ENCODE results near the gene DCDC1.

The DCDC1 gene

DNA sequence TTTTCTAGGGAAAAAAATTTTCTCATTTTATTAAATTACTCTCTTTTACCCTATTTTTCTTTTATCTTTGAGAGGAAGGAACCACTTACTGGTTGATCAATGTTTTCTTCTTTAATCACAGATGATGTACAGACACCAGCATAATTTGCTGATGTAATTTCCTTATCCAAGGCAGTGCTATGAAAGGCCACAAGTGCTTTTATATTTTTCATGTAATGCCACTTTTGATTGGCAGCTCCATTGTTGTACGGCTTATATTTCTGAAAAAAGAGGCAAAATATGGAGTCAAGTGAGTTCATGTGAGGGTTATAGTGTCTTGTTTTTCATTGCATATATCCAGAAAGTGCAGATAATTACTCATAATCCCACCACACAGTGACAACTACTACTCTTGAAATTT lies 460.7 kb downstream of the DCDC1 start:
- no peak for DNase-seq
- ATAC-seq, result no peak

DNA sequence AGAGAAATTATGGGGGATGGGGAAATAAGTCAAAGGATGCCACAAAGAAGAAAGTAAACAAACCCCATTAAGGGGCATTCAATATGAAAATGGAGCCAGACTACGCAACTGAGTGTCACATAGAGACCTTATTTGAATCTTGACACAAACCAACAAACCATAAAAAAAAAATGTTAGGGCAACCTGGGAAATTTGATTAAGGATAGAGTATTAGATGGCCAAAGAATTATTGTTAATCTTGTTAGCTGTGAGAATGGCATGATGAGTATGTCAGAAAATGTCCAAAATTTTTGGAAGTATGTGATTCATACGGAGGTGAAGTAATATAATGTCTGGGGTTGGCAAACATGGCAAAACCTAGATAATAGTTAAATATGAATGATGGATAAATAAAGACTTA lies 461.3 kb downstream of the DCDC1 start:
- no peak for DNase-seq
- no peak for ATAC-seq

DNA sequence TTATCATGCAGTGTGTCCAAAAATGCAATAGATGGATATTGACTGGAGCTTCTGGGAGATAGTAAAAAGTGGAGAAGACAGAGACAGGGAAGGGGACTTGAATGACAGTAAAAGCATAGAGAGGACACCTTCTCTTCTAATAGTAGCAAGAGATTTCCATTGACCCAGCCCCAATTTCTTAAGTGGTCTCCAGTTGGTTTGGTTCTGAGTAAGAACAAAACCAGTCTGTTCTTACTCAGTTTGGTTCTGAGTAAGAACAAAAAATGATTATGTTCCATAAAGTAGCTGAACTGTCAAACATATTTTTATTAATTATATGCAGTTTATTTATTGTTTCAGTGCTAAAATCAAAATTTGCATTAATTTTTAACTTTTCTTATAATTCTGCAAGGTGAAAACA lies 466.6 kb downstream of the DCDC1 start:
- DNase-seq (no peak), ATAC-seq (no peak)

DNA sequence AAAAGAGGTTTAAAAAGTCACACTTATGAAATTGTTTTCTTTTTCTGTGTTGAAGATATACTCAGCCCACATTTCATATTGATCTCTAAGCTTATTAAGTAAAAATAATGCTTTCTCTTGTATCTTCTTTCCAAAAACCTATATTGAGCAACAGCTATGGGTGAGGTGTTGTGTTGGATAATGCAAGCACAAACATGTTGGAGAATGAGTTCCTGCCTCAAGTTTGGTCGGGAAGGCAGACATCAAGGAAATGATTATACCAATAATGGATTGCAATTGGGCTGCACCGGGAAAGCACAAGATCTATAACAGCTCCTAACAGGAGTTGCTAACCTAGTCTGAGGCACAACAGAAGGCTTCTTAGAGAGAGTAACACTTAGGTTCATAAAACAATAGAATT lies 474.5 kb downstream of the DCDC1 start:
- ATAC-seq (no peak), DNase-seq (no peak)

DNA sequence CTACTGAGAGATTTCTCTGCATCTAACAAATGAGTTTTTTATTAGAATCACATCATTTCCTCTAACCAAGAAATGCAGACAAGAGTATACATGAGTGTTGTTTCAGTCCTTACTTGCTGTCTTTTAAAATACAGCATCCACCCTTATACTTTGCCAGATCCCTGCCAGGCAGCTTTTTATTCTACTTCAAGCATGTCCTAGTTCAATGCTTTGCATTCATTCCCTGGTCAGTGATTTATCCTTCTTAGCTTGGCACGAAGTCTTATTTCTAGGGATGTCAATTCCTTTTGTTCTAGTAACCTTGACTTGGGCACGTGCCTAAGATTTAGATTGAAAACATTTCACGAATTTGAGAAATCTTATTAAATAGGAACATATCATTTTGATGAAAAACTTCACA lies 476.2 kb downstream of the DCDC1 start:
- no peak for DNase-seq
- ATAC-seq, result no peak

DNA sequence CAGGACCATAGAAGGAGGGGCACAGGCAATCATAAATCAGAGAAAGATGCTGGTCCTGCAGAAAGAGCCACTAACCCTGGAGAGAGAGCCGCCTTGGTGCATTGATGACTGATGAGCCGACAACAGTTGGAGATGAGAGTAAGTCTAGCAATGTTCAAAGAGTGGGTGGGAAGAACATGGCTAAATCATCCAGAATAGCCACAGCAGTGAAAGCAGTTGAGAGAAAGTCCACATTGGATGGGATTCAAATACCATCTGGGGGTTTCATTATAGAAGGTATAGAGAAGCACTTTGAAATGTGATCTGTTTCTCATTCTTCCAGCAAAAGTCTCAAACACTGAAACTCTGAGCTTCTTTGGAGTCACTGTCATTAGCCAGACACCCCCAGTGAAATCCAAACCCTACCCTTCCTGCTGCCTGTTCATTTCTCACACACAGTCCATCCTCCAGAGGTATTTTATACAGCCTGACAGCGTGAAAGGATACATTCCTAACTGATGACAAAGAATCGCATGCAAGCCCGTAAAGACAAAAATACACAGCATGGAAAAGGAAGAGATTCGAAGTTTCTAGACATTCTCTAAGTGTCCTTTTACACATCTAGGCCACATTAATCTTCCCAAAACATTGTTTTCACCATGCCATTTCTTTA lies 480.3 kb downstream of the DCDC1 start:
- DNase-seq, result no peak
- no peak for ATAC-seq

DNA sequence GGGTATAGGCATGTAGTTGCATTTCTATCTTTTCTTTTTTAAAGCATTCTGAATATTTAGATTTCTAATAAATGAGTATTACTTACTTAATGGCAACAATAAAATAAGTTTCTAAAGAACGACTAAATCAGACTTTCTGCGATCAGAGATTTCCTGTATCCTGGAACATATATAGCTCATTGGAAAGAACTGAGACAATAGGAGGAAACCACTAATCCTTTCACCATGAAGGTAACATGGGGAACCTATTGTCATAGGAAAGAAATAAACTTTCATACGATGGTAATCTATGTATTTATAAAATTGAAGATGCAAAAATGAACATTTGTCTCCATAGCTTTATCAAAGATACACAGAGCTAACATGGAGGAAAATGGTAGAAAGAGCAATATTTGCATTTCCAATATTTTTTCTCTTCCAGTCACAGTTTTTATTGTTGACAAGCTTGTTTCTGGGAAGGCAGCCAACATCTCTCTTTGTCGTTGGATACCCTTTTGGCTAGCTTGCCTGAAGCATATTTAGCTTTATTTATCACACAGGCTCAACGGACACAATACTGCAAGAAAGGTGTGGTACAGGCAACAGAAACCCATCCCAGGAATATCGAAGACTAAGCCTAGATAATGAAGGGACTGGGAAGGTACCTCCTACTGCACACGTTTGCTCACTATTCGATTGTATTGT lies 490.1 kb downstream of the DCDC1 start:
- DNase-seq (no peak), ATAC-seq (no peak)

DNA sequence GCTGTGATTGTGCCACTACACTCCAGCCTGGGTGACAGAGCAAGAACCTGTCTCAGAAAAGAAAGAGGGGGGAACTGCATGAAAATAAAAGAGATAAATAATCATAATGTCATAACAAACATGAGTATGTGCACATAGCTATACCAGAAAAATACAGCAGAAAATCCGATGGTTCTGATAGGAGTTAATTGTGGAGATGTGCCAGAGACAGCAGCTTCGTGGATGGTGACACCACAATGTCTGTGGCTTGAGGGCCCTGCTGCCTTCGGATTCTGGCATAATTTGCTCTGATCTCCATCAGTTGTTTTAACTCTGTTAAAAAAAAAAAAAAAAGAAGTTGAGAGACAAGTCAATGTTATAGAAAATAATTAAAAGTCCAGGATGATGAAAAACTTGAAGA lies 491.1 kb downstream of the DCDC1 start:
- DNase-seq (no peak), ATAC-seq (no peak)

DNA sequence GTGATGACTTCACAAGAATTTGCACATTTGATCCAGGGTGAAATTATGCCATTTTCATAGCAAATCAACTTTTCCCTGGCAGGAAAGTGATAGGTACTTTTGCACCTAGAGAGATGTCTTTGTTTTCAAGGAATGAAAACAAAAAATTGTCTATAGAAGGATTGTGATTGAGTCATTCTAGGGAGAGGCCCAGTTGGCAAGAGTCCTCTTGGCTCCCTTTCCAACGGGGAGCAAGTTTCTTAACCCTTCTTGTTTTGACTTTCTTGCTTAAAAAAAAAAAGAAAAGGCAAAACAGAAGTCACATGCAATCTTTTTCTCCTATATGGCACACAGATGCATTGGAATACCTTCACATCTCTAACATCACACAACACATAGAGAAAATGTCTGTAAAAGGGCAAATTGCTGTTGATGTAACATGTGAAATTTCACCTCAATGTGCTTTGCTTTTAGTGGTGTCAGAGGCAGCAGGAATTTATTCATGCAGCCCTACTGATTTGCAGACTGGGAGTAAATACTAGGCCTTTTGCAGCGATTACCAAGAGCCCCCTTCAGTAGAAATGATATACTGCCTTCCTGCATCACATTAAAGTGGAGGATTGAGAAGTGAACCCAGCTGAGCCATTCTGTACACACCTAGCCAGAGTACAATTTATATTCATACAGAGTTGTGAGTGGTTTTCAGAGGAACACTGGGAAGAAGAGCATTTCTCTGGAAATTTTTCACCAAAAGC lies 492.7 kb downstream of the DCDC1 start:
- no peak for ATAC-seq
- no peak for DNase-seq

DNA sequence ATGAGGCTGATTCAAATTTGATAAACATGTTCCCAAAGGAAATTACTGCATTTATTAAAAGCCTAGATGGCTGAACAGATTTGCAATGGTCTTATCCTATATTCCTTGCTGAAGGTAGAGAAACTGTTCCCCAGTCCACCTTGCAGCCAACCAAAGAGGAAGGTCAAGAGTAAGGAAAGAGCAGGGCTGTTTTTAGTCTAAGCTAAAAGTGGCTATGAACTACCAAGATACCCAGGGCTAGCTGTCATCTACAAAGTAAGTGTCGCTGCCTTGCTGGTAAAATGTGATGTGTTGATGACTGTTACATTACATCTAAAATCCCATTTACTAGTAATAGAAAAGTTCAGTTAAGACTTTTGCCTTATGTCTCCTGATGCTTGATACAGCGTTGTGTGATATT lies 493.3 kb downstream of the DCDC1 start:
- ATAC-seq (no peak), DNase-seq (no peak)

DNA sequence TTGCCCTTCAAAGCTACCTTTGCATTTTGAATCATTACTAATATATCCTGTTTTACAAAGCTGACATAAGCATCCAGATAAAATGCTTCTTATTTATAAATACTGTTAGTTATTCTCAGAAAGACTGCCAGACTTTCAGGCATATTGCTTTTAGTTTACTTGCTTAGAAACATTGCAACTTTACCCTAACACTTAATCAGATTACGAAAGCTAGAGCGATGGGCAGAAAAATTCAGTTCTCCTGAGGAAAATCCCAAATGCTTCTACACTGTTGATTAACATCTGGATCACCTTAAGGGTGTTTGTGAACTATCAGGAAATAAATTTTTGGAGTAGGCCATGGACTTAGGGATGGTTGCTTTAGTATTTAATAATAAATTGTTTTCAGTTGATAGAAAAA lies 493.7 kb downstream of the DCDC1 start:
- DNase-seq, result no peak
- ATAC-seq, result no peak

DNA sequence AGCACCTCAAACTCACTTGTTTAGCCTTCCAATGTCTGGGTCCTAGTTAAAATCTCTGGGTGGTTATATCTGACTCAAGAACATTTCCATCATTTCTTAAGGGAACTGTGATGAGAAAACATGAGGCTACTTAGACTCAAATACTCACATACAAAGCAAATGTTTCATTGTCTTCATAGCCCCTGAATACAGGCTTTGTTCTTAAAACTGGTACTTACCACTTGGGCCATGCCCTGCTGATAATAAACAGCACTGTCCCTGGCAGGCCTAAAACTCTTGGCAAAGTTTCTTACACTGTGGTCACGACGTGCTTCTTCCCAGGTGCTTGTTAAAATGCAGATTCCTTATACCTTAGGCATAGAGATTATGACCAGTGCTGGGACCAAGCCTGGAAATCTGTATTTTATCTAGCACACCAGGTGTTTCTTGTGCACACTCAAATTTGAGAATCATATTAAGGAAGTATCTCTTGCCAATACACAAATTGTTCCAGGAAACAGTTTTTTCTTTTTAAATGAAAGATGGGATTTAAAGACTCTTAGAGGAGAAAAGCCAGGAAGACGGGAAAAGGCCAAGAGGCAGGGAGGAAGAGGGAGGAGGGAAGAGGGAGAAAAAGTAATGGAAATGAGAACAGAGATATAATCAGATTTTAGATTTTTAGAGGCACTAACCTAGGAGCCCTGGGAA lies 495.5 kb downstream of the DCDC1 start:
- DNase-seq (no peak), ATAC-seq (no peak)

DNA sequence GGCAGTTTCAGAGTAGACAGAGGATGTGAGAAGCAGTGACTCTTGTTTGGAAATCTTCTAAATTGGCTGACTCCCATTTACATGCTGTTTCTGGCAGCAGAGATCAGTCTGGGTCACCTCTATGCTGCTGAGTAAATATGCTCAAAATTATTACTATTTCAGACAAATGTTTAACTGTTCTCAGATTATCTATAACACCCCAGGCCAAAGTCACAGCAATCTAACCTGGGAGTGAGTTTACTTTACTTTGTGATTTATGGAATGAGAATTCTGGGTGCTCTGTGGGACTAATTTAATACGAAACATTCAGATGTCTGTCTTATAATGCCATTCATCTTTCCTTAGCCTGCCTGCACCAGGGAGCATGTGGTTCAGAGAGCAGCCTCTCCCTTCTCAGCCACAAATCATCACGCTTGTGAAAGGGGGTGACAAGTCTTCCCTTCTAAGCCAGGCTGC lies 500.9 kb downstream of the DCDC1 start:
- ATAC-seq, result no peak

DNA sequence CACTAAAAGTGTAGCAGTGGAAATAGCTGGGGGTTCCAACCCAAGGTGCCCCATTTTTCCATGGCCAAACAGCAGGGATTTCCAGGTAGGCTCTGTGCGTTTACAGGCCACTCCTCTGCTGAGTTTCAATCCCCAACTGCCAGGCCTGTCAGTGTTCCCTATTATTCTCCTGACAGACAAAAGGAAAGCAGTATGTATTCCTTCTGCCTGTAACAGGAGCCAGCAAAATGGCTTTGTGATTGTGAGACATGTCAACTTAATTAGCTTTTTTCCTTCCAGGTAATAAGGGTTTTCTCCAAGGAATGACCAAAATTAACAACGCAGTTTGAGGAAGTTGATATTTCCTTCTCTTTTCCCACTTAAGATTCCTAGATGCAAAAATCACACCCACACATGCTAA lies 506.3 kb downstream of the DCDC1 start:
- ATAC-seq, result no peak

More for the DNA sequence above, 500.9 kb downstream of the DCDC1 start:
- DNase-seq, result no peak

DNA sequence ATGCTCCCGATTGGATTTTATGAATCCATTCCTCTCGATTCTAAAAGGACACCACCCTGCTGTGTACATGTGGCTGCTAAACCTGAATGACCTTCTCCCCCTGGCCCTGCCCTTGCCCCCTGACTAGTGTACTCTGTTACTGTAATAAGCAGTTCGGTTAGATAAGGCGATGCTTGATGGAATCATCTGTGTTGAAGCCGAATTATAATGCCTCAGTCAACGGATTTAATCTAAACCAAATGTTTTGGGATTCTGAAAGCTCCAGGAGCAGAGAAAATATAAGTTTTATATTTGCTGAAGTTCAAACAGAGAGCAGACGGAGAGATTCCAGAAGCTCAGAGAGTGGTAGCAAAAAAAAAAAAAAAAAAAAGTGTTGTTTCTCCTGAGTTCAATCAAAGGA lies 508.0 kb downstream of the DCDC1 start:
- no peak for ATAC-seq

More for the DNA sequence above, 506.3 kb downstream of the DCDC1 start:
- no peak for DNase-seq

DNA sequence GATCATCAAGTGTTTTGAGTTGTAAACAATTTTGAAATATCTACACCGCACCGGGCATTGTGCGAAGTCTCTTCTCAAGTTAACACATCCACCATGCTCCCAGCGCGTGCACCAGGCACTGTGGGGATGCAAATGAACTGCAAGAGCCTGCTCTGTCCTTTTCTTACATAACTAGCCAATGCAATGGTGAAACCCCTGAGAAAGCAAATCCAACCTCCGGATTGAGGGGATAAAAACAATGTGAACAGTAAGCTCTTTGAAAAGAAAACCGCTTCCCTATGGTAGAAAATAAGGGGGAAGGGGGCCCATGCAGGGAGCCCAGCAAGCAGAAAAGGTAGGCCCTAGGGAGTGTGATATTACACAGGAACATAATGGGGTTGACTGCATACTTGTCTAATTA lies 508.5 kb downstream of the DCDC1 start:
- DNase-seq (no peak), ATAC-seq (no peak)

More for the DNA sequence above, 508.0 kb downstream of the DCDC1 start:
- no peak for DNase-seq

DNA sequence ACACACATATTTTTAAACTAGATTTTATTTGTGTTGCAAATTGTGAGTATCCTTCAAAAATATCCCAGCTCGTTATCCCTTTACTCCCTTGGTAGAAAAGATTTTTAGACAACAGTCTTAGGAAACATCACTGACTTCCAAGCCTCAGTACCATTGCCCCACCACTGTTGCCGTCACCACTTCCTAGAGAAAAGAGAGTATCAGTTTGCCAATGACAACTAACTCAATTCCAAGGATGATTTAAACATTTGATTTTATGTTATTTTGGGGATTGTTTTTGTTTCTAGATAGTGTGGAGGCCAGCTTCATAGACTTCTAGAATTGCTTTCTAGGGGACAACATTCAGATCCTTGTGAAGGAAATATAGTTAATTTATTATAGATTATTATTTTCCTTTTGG lies 509.4 kb downstream of the DCDC1 start:
- ATAC-seq, result no peak

DNA sequence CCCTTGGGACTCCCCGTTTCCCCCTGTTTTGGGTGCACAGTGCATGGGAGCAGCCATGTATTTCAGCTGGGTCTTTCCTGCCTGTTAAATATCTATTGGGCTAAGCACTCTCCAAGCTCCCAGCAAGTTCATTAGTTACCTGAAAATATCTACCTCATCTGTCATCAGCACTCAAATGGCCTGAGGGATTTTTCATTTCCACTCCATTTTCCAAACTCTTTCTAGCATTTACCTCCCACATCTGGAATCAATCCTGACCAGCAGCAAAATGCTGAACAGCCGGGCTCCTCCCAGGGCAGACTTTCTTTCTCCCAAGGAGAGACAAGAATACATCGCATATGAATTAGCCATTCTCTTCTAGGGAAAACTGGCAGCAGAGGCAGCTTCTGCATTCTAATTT lies 509.9 kb downstream of the DCDC1 start:
- no peak for ATAC-seq
- DNase-seq, result no peak

More for the DNA sequence above, 509.4 kb downstream of the DCDC1 start:
- no peak for DNase-seq

DNA sequence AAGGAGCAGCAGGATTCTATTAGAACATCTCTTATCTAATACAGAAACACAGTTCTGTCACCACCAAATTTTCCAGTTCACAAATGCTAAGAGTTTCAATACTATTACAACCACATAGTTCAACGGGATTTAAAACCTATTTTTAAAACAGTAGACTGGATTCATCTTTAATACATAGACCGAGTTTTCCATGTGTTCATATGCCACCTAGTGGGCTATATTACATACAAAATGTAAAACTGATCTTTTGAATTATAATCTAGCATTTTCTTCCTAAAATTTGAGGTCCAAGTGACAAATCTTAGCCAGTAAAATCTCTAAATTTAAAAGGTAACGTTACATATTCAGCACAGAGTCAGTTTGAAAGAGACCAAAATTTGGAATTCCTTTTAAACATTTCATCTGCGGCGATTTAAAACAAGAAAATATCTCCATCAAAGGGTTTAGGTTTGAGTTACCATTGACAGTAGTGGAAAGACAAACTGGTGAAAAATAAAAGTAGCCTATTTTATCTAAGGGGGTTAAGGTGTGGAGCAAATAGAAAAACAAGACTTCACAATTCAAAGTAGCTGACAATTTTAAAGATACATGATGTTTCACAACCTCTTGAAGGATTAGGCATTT lies 514.0 kb downstream of the DCDC1 start:
- no peak for DNase-seq
- ATAC-seq, result no peak

DNA sequence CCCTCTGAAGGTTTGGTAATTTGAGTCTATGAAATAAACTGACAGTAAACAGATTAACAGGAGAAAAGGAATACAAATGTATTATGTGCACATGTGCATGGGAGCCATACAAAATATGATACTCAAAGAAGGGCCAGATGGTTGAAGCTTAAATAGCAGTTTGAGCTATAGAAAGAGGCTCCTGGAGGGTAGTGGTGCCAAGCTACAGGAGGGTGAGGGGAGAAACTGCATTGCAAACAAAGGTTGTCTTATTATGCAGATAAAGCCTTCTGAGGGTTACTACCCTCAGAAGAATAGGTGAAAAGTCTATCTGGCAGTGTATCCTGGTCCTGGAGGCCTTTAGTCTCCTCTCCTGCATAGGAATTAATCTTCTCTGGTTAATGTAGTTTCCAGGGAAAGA lies 516.1 kb downstream of the DCDC1 start:
- DNase-seq (no peak), ATAC-seq (no peak)

DNA sequence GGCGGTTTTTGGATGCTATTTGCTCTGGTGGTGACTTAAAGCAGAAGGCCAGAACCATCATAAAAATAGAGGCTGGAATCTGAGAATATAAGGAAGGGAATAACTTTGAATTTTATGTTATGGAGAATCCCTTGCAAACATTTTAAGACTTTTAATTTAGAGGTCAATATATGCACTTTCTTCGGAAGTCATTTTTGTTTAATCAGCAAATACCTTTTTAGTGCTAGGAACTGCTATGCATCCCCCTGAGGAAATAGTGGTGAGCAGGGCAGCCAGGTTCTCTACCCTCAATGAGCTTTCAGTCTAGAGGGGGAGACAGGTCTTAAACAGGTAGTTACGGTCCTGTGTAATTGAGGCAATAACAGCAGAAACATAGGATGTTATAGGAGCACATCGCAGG lies 516.9 kb downstream of the DCDC1 start:
- ATAC-seq, result no peak
- no peak for DNase-seq

DNA sequence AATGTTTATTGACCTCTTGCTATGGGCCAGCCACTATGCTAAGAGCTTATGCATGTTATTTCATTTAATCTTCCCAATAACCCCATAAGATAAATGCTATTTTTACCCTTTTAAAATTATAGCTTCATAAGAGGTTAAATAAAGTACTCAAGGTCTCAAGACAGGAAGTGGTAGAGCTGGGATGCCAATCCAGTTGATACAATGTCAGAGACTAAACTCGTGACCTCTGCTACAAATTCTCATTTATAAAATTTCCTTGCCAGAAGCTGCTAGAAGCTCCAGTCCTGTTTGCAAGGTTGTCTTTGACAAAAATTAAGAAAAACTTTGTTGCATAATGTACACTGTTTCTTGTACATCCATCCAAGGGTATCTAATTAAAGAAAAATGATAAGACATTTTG lies 517.4 kb downstream of the DCDC1 start:
- no peak for DNase-seq
- no peak for ATAC-seq

Measured in stimulated activated naive CD8-positive, alpha-beta T cell treated with anti-CD3 and anti-CD28 coated beads, Interleukin-15, Interleukin-2, amounts not matched to agents 100 U/mL and 50 U/mL, for 24 hours (primary cell).